Measurements from ENCODE around the gene TP53I13.

DNA sequence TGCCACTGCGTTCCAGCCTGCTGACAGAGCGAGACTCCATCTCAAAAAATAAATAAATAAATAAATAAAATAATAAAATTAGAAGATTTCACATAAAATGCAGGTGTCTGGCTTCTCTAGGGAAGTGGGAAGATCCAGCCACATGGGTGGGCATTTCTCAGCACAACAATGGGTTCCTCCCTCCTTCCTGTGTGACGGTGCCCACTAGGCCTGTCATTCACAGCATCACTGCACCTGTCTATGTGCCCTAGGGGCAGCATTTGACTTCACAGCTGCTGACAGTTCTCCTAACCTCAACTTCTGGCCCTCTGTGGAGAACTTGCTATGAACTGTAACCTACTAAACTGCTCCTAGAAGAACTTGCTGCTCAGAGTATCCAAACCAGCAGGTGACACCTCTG is 4.7 kb upstream of the TP53I13 start:
- TF ChIP-seq, protein P1, sequence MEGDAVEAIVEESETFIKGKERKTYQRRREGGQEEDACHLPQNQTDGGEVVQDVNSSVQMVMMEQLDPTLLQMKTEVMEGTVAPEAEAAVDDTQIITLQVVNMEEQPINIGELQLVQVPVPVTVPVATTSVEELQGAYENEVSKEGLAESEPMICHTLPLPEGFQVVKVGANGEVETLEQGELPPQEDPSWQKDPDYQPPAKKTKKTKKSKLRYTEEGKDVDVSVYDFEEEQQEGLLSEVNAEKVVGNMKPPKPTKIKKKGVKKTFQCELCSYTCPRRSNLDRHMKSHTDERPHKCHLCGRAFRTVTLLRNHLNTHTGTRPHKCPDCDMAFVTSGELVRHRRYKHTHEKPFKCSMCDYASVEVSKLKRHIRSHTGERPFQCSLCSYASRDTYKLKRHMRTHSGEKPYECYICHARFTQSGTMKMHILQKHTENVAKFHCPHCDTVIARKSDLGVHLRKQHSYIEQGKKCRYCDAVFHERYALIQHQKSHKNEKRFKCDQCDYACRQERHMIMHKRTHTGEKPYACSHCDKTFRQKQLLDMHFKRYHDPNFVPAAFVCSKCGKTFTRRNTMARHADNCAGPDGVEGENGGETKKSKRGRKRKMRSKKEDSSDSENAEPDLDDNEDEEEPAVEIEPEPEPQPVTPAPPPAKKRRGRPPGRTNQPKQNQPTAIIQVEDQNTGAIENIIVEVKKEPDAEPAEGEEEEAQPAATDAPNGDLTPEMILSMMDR (IDR thresholded peaks at IDR 0.05; ENCODE audit: extremely low read depth in 1 of 2, insufficient read depth in 1 of 2, low read depth in 1 of 2, low read length in 2 of 2) = no peak
- TF ChIP-seq POLR2A (IDR thresholded peaks at IDR 0.05; ENCODE audit: low read depth, low read length) = no peak
- no peak for TF ChIP-seq POLR2AphosphoS5 (IDR thresholded peaks at IDR 0.05; ENCODE audit: insufficient read depth, low read depth, low read length)
- no peak for TF ChIP-seq EZH2 (IDR thresholded peaks at IDR 0.05; ENCODE audit: borderline replicate concordance, low read depth, low read length, severe bottlenecking)
- TF ChIP-seq, protein P2, sequence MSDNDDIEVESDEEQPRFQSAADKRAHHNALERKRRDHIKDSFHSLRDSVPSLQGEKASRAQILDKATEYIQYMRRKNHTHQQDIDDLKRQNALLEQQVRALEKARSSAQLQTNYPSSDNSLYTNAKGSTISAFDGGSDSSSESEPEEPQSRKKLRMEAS (IDR thresholded peaks at IDR 0.05; ENCODE audit: insufficient read depth, insufficient read length) = no peak
- TF ChIP-seq FOS (IDR thresholded peaks at IDR 0.05; ENCODE audit: borderline replicate concordance, insufficient read depth, low read length) = no peak
